GM19463 (cell line): ENCODE measurements around the gene QRICH1.

Experiments used
- ATAC-seq: cut with Tn5 transposase; IDR thresholded peaks from one replicate; pipeline ENCODE4 v1.9.1; 2021; ENCODE audit warnings: mild to moderate bottlenecking, moderate library complexity; ENCODE audit not compliant: unreplicated experiment

Gene QRICH1

GRCh38 chr3:49001155-49001554, 92.7 kb downstream of the QRICH1 start:
- ATAC-seq = no peak

DNA sequence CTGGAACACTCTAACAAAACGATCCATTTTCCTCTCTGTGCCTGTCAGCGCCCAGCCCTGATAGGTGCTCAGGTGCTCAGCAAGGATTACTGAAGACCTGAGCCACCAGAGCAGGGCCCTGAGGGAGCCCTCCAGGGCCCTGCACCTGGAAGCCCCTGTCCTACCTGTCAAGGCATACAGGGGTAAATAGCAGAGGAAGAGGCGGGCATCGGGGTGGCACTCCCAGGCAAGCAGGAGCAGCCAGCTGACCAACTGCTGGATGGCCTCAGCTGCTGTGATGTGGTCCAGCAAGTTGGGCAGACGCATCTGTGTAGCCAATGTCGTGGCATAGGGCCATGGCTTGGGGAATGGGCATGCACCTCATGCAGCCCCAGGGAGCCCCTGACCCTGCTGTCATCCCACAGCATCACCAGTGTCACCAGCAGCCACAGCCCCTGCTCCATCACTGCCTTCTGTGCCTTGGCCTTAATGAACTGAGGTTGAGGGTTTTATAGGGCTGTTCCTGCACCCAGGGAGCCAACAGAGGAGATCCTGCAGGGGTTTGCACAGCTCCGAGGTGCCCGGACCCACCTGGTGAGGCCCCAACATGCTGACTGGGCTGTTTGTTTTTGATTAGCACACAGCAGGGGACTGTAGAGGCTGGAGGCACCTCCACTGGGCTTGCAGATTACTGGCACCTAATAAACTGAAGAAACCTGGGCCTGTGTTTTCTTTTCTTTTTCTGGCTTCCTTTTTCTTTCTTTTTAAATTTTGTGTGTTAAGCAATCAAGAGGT, 94.6 kb downstream of the QRICH1 start:
- no peak for ATAC-seq

GRCh38 chr3:48997714-48998637, 95.9 kb downstream of the QRICH1 start:
- ATAC-seq = no peak

GRCh38 chr3:48997102-48997635, 96.7 kb downstream of the QRICH1 start:
- ATAC-seq = no peak

DNA sequence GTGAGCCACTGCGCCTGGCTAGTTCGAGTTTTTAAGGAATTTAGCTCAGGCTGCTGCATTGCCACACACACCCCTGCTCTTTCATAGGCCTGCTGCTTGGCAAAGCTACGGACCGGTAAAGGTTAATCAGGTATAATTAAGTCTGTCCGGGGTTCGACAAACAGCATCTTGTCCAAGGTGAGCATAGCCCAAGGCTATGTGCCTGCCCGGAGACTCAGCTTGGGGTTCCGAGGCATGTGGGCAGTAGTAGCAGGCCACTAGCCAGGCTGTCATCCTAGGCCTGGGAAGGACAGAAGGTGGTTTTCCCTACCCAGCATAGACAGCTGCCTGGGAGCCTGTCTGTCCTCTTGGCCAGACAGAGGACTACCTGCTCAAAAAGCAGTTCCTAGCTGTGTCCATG, 97.2 kb downstream of the QRICH1 start:
- ATAC-seq = no peak

- no peak for ATAC-seq
Observed at GRCh38 chr3:48993834-48994233, 100.0 kb downstream of the QRICH1 start.

DNA sequence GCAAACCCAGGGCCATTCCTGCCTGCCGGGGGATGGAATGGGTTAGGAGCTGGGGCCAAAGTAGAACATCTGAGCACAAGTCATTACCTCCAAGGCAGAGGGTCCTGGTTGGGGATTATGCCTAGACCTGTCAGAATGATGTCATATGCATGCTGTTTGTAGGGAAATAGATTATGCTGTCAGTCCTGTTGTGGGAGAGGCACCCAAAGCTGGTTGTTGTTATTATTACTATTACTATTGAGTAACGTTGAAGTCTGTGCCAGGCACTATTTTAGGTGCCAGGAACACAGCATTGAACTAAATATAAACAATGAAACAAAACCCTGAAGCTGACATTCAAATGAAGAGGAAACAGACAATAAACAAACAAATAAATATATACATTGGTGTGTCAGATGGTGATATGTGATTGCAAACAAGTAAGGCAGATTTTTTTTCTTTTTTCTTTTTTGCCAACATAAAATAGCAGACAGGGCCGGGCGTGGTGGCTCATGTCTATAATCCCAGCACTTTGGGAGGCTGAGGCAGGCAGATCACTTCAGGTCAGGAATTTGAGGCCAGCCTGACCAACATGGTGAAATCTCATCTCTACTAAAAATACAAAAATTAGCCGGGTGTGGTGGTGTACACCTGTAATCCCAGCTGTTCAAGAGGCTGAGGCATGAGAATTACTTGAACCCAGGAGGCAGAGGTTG, 101.9 kb downstream of the QRICH1 start:
- no peak for ATAC-seq

- ATAC-seq = peak; percentile 14
Observed at GRCh38 chr3:48990636-48991469, 103.0 kb downstream of the QRICH1 start.

DNA sequence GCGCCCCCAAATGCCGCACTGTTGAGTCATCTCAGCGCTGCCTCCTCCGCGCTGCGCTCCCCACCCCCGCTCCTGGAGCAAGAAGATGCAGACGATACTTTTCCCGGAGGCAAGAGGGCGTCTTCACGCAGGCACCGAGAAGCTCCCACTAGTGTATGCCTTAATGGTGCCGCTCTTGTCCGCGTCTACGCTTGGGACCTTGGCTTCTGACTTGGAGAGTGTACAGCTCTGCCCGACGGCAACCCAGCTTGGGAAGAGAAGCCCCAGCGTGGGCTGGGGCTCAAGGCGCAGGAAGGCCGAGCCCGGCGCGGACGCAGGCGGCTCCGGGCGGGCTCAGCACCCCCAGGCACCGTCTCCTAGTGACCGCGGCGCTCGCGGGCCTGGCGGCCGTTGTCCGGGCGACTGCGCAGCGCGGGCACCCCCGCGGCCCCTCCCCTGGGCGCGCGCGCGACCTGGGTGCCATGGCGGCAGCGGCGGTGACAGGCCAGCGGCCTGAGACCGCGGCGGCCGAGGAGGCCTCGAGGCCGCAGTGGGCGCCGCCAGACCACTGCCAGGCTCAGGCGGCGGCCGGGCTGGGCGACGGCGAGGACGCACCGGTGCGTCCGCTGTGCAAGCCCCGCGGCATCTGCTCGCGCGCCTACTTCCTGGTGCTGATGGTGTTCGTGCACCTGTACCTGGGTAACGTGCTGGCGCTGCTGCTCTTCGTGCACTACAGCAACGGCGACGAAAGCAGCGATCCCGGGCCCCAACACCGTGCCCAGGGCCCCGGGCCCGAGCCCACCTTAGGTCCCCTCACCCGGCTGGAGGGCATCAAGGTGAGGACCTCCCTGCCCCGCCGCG, 103.9 kb downstream of the QRICH1 start, which contains the start of gene P4HTM:
P4HTM (plus strand) TSS at position 446 of the 840 bp plus-strand sequence; CDS start at position 462, 16 bp downstream.
- ATAC-seq = peak; percentile 55

DNA sequence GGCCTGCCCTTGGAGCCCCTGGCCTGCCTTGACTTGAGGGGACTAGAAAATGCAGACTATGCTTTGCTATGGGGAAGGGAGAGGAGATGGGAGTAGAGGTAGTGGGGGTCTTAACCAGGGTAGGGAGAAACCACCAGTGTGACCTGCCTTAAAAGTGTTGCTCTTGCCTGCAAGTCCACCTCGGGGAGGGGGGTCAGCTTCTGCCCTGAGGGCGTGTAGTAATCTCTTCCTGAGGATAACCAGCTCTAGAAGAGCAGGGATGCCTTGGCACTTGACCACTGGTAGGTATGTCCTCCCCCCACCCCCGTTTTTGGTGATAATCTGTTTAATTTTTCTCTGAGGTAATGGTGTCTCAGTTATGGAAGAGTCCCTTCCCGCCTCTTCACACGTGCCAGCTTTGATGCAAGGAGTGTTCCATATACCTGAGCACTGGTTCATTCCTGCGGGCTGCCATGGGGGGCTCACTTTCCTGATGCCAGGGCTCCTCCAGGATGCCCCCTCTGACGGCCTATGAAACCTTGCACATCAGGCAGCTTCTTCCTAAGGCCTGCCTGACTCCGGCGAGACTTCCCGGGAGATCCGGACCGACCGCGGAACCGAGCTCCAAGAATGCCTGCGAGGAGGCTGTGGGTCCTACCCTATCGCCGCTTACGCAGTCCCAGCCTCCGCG, 104.6 kb downstream of the QRICH1 start:
- no peak for ATAC-seq

DNA sequence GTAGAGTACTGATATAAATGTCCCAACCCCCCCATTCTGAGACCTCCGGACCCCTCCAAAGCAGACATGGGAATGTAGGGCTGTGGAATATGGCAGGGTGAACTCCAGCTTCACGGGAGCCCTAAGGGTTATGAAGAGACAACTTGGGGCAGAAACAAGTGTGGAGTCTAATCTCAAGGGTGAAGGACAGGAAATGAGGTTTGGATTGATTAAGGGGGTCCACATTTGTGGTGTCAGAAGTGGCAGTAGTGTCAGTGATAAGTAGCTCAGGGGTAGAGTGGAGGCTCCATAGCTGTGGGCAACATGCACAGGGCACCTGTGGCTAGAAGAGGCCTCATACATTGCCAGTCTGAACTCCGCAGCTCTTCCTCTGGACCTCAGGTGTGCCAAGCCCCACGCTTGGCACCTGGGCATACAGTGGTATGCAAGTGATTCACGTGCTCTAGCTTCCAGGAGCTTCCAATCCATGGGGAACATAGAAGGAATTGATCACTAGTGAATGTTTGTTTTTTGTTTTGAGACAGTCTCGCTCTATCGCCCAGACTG, 108.0 kb downstream of the QRICH1 start:
- ATAC-seq = no peak

DNA sequence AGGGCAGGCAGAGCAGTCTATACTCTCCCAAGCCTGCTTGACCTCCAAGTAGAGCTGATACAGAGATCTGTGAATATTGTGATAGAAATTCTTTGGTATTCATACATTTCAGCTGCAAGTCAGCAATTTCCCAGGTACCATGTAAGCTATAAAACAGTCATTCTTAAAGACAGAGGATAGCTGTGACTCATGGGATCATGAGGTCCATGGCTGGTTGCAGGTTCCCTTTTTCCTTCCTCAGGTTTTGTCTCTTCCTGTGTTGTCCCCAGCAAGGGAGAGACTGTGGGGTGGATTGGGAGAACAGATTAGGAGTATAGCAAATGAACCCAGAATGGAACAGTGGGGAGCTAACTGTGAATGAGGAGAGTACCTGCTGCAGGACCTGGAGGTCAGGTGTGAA, 109.2 kb downstream of the QRICH1 start:
- ATAC-seq = no peak

DNA sequence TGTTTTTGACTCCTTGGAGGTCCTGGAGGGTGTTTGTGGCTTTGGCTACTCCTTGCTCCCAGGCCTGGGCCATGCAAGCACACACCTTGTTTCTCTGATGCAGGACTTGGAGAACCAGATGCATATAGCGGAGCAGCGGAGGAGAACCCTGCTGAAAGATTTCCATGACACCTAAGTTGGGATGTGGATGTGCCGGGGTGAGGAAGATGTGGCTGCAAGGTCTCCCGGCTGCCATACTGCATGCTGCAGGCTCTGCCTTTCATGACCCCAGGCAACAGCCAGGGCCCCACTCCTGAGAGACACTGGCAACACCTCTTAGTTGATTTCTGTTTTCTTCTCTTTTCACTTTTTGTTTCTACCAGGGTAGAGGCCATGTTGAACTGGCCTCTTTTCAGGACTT, 110.8 kb downstream of the QRICH1 start:
- no peak for ATAC-seq

- no peak for ATAC-seq
Observed at GRCh38 chr3:48982686-48983085, 111.2 kb downstream of the QRICH1 start.

DNA sequence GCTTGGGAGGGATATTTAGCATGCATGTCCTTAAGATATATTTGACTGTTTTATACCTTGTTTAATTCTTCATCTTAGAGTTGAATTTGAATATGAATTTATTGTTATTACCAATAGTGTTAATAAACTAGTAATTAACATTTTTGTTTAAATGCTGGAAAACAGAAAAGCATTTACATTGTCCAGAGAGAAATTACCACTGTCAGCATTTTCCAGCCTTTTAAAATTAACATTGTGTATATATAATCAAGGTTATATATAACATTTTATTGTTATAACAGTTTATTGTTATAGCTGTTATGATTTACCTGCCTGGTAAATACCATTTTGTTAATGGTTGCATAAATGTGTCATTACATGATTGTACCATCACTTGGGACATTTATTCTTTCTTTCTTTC, 111.9 kb downstream of the QRICH1 start:
- ATAC-seq = no peak

- ATAC-seq = no peak
Observed at GRCh38 chr3:48980295-48980694, 113.6 kb downstream of the QRICH1 start.
